Measurements from ENCODE around the gene GLCCI1.

The GLCCI1 gene

GRCh38 chr7:7969306-7970236 is 975 bp downstream of the GLCCI1 start:
- H3K4me3 ChIP-seq (ENCODE audit: low read depth, low read length) = peak overlapping the region; percentile 79
- TF ChIP-seq, protein P1, sequence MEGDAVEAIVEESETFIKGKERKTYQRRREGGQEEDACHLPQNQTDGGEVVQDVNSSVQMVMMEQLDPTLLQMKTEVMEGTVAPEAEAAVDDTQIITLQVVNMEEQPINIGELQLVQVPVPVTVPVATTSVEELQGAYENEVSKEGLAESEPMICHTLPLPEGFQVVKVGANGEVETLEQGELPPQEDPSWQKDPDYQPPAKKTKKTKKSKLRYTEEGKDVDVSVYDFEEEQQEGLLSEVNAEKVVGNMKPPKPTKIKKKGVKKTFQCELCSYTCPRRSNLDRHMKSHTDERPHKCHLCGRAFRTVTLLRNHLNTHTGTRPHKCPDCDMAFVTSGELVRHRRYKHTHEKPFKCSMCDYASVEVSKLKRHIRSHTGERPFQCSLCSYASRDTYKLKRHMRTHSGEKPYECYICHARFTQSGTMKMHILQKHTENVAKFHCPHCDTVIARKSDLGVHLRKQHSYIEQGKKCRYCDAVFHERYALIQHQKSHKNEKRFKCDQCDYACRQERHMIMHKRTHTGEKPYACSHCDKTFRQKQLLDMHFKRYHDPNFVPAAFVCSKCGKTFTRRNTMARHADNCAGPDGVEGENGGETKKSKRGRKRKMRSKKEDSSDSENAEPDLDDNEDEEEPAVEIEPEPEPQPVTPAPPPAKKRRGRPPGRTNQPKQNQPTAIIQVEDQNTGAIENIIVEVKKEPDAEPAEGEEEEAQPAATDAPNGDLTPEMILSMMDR (IDR thresholded peaks at IDR 0.05; ENCODE audit: borderline replicate concordance, insufficient read depth, low read depth, low read length) = no peak

DNA sequence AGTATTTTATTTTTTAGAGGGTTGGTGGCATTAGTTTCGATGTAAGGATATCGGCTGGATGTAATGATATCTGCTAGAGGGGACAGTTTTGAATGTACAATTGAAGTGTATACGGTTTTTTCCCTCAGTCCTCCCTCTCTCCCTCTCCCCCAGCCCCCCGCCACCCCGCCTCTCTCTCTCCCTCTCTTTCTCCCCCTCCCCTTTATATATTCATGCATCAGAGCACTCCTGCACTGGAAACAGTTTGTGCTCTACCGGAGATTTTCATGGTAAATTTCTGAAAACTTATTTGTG is 1.6 kb downstream of the GLCCI1 start:
- TF ChIP-seq, protein P1 (IDR thresholded peaks at IDR 0.05; ENCODE audit: borderline replicate concordance, insufficient read depth, low read depth, low read length) = no peak
- peak overlapping the region; percentile 79 for H3K4me3 ChIP-seq (ENCODE audit: low read depth, low read length)

DNA sequence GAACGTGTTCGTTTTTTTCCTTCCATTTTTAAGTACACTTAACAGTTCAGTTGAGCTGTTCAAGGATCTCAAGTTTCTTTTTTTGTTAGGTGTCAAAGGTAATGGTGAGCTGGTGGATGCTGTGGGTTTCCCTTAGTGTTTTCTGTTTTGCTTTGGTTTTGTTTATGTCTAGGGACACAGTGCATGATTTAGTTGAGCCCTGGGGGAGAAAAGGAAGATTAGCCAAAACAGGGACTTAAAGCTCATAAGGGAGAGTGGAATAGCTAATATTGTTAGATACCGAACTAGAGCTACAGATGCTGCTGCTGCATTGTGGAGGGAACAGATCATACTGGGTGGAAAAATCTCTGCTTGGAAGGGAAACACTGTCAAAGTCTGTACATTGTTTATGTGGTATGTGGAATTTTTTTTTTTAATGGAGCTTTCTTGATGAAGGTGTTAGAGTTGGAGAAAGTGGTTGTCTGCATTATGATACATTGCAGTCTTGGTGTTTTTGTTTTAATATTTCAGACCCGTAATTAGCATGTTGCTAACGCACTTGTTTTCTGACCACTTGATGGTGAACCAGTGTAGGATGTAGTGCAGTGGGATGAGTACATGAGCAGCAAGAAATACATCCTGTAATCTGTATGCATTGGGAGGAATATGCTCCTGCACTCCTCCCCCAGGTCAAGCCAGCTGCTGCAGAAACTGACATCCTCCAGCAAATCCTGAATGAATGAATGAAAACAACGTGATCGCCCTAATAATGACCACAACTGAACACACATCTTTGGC is 2.1 kb downstream of the GLCCI1 start:
- H3K4me3 ChIP-seq (ENCODE audit: low read depth, low read length) = peak overlapping the region; percentile 79
- TF ChIP-seq, protein P1 (IDR thresholded peaks at IDR 0.05; ENCODE audit: borderline replicate concordance, insufficient read depth, low read depth, low read length) = no peak

DNA sequence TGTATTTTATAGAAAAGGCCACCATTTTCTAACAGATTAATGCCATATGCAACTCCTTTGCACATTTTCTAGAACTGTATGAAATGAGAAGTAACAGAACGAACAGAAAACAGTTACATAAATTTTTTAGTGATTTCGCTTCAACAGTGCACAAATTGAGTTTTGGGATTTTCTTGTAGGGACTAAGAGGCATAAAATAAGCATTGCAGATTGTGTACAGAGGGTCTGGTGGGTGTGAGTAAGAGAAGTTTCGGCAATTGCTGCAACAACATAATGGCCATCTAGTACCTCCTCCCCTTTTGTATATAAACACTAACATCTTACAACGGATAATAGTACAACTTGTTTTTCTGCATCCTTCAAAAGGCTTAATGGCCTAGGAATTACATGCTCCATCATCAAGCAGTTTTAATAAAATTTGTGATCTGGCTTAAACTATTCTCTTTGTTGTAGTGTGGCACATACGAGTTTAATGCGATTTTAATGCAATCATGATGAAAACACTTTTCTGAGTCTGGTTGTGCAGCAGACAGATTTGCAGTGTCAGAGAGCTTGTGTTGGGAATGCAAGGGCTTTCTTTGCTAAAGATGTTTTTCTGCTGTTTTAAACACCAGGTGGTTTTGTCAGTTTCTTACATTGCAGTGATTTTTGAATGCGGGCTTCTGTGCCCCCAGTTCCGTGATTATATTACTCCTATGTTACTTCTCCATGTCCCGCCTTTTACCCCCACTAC is 2.9 kb downstream of the GLCCI1 start:
- peak overlapping the region; percentile 79 for H3K4me3 ChIP-seq (ENCODE audit: low read depth, low read length)
- TF ChIP-seq, protein P1 (IDR thresholded peaks at IDR 0.05; ENCODE audit: borderline replicate concordance, insufficient read depth, low read depth, low read length) = no peak

DNA sequence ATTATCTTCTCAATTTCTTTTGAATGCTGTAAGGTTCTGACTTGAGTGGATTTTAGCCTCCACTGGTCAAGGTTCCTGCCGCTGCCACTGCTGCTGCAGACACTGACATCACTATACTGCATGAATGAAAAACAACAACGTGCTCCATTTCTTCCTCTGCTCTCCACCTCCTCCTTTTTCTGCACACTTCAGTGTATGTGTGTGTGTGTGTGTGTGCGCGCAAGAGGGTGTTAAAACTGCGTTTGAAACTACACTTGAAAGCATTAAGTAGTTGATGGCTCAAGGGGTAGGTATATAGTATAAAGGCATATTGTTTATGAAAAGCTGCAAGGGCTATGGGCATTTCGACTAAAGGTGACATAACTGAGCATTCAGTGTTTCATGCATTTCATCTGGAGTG is 3.5 kb downstream of the GLCCI1 start:
- TF ChIP-seq, protein P1 (IDR thresholded peaks at IDR 0.05; ENCODE audit: borderline replicate concordance, insufficient read depth, low read depth, low read length) = no peak
- peak overlapping the region; percentile 79 for H3K4me3 ChIP-seq (ENCODE audit: low read depth, low read length)

DNA sequence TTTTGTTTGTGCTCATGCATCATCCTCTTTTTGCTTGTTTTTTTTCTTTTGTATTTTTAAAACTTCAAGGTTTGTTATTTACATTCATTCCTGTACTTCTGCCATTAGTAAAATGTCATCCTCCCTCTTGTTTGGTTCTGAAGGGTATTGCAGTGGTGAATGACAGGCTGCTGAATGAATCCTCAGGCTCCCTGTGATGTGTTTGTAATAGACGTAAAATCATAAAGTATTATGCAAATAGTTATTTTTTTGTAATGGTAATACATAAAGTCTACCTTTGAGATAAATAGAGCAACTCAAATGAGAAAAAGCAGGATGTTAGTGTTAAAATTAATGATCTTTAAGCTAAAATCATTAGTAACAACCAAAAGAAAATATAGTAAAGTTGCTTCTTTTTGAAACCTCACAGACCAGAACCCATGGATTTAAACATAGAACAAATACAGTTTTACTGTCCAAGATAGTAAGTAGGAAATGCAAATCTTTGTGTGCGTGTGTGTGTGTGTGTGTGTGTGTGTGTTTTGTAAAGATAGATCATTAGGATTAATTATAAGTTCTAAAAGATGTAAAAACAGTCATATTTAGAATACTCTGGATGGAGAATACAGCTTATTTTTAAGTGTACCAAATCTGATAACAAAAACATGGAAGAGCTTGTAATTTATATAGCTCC is 4.5 kb downstream of the GLCCI1 start:
- H3K4me3 ChIP-seq (ENCODE audit: low read depth, low read length) = no peak overlapping the region
- TF ChIP-seq, protein P1 (IDR thresholded peaks at IDR 0.05; ENCODE audit: borderline replicate concordance, insufficient read depth, low read depth, low read length) = no peak
